ENCODE data around the gene PTPN1. TPM values are rescaled to one million over a fixed set of nuclear protein-coding genes. Genes with fewer than 3 reads are reported as not detected.

Gene PTPN1
- total and polyA plus RNA-seq, 10 of the 15 experiments (the other 5 are each of a cell fraction or from before 2014, with no cell fraction given), result 15.9 to 74.7 (median 43.9) TPM

- in situ Hi-C loops (cut with MboI) (no loop called here), intact Hi-C loops (cut with micrococcal nuclease; ENCODE audit: unreplicated experiment) (no loop called here)
- ChIA-PET SMC1A (ENCODE audit: uncharacterized antibody, unreplicated experiment) (no interaction called here), RAD21 (ENCODE audit: unreplicated experiment) (no interaction called here), POLR2A (no interaction called here), CTCF (no interaction called here)
- Histone ChIP-seq H2AFZ (ENCODE audit: control insufficient read depth, low read depth, low read length) (no peak overlapping the region), H3K9me3 (replicated peaks; ENCODE audit: control insufficient read depth, insufficient read depth, low read length) (no peaks in the 10 kb centered on the region; the same call in 2 of the 3 replicates), H3K4me3 (no peak overlapping the region), H3K4me2 (ENCODE audit: control insufficient read depth, insufficient read depth) (no peak overlapping the region), H3K79me2 (ENCODE audit: control insufficient read depth, insufficient read depth, low read length) (no peaks in the 10 kb centered on the region), H3K36me3 (ENCODE audit: control insufficient read depth in 2 of 2, insufficient read depth in 2 of 2, low read length in 1 of 2) (no peaks in the 10 kb centered on the region), H3K9ac (ENCODE audit: control insufficient read depth, insufficient read depth, low read length) (no peak overlapping the region), H3K4me1 (ENCODE audit: control insufficient read depth, insufficient read depth, low read length) (peaks cover 9% of the 10 kb centered on the region; the same call in 1 of the 2 replicates), H3K27ac (ENCODE audit: control insufficient read depth, insufficient read depth) (no peak overlapping the region), H3K27me3 (replicated peaks in 1 of 2; ENCODE audit: control insufficient read depth in 2 of 2, insufficient read depth in 2 of 2, low read length in 1 of 2) (no peaks in the 10 kb centered on the region), H4K20me1 (ENCODE audit: control insufficient read depth, insufficient read depth) (no peaks in the 10 kb centered on the region)
- FAIRE-seq (no peak), DNase-seq (ENCODE audit: low read depth, low spot score) (no peak), ATAC-seq (no peak)
- BruUV-seq (replicated peaks), result no TSS peak
- WGBS (ENCODE audit: insufficient coverage, insufficient replicate concordance, low lambda C conversion rate, missing lambda C conversion rate), result 9% methylated on average over 12 of the region's 12 CpGs
- TF ChIP-seq YY1 (IDR thresholded peaks at IDR 0.05; ENCODE audit: low read depth, low read length) (no peak), TAF1 (IDR thresholded peaks at IDR 0.05; ENCODE audit: borderline replicate concordance, low read depth, low read length) (no peak), ZSCAN29 (IDR thresholded peaks at IDR 0.05) (no peak), BHLHE40 (IDR thresholded peaks at IDR 0.05; ENCODE audit: borderline replicate concordance in 1 of 2, low read depth in 2 of 2, low read length in 1 of 2) (no peak), CEBPB (IDR thresholded peaks at IDR 0.05; ENCODE audit: borderline replicate concordance in 1 of 2, low read depth in 2 of 2, low read length in 2 of 2) (no peak), BMI1 (IDR thresholded peaks at IDR 0.05; ENCODE audit: borderline replicate concordance) (no peak), TCF12 (IDR thresholded peaks at IDR 0.05; ENCODE audit: low read depth, low read length) (no peak), ELK1 (IDR thresholded peaks at IDR 0.05; ENCODE audit: low read depth, low read length) (no peak), BCL3 (IDR thresholded peaks at IDR 0.05; ENCODE audit: borderline replicate concordance, insufficient read depth, low read depth, low read length, poor library complexity, severe bottlenecking) (no peak), ZNF217 (IDR thresholded peaks at IDR 0.05) (no peak), USF2 (IDR thresholded peaks at IDR 0.05; ENCODE audit: borderline replicate concordance, low read depth, low read length) (no peak), GABPA (IDR thresholded peaks at IDR 0.05; ENCODE audit: low read depth) (no peak), MEF2B (IDR thresholded peaks at IDR 0.05; ENCODE audit: partially characterized antibody, poor library complexity, severe bottlenecking) (no peak), RB1 (IDR thresholded peaks at IDR 0.05; ENCODE audit: borderline replicate concordance) (no peak)
Observed at GRCh38 chr20:50600281-50600895, 90.2 kb downstream of the PTPN1 start.

All from GM12878 (cell line).